HCT116 (cell line): ENCODE measurements around the gene HDGFL3. TPM values are rescaled to one million over a fixed set of nuclear protein-coding genes. Genes with fewer than 3 reads are reported as not detected.

Experiments
- ATAC-seq: fragments of 200-7000 bp; cut with Tn5 transposase; 2 replicates; pipeline ENCODE4 v1.9.1; 2020; ENCODE audit warnings: mild to moderate bottlenecking, moderate library complexity
- BruUV-seq: library from RNA; stranded (reverse); fragments of 400-500 nt; replicated peaks from 2 replicates; lab custom pipeline; 2021; lab: Mats Ljungman, UMichigan
- CTCF ChIA-PET: fragments of 300-600 bp; sonication (Branson Sonifier 250); formaldehyde crosslinking; loops from one replicate; lab custom pipeline; 2021; ENCODE audit warnings: antibody characterized with exemption; lab: Charles Lee
- POLR2A ChIA-PET: fragments of 300-600, 350-600 bp; sonication (Branson Sonifier 250); formaldehyde crosslinking; loops from one replicate; lab custom pipeline; 2021; ENCODE audit warnings: antibody characterized with exemption; lab: Charles Lee
- RAD21 ChIA-PET, 2 experiments: fragments of 300-600 bp; sonication (Branson Sonifier 250); formaldehyde crosslinking; loops; one replicate each; lab custom pipeline; 2023; ENCODE audit warnings: low total read pairs in 2 of 2; ENCODE audit not compliant: uncharacterized antibody in 2 of 2, unreplicated experiment in 2 of 2, low non-redundant PET in 1 of 2; lab: Charles Lee
- DNase-seq: peaks from one replicate; pipeline ENCODE4 v3.0.0-alpha.2; 2010; ENCODE audit warnings: low read depth, low spot score
- H2AFZ ChIP-seq: fragments of 200-600 bp; shearing (Covaris generic), sonication (generic); 2 replicates; pipeline ENCODE4 v1.6.1; 2017; ENCODE audit warnings: low read depth, mixed run types, mixed read lengths, antibody characterized with exemption, low read length; ENCODE audit not compliant: poor library complexity, severe bottlenecking
- H3K27ac ChIP-seq: 2 replicates; pipeline ENCODE4 v1.5.1; 2012; ENCODE audit warnings: low read depth, low read length
- H3K27me3 ChIP-seq: fragments of 200-600 bp; sonication (generic); 2 replicates; pipeline ENCODE4 v1.6.1; 2016; ENCODE audit warnings: mixed run types, low read length, mixed read lengths; ENCODE audit not compliant: insufficient read depth
- H3K36me3 ChIP-seq, 2 experiments: fragments of 200-500 bp in 1 of 2; fragments of 200-600 bp in 1 of 2; sonication (Bioruptor generic) in 1 of 2; sonication (generic) in 1 of 2; 2 replicates each; pipeline versions ENCODE4 v1.5.1 to v1.6.1; 2014 to 2016; ENCODE audit warnings: low read length in 2 of 2, inconsistent platforms in 1 of 2, mixed read lengths in 1 of 2, mixed run types in 1 of 2; ENCODE audit not compliant: insufficient read depth in 2 of 2, control insufficient read depth in 1 of 2
- H3K4me1 ChIP-seq, 2 experiments: fragments of 200-600 bp in 1 of 2; sonication (generic) in 1 of 2; 2 replicates each; pipeline versions ENCODE4 v1.5.1 to v1.6.1; 2012 to 2017; ENCODE audit warnings: low read length in 2 of 2, inconsistent platforms in 1 of 2, mild to moderate bottlenecking in 1 of 2, mixed read lengths in 1 of 2, mixed run types in 1 of 2, moderate library complexity in 1 of 2; ENCODE audit not compliant: insufficient read depth in 2 of 2, control insufficient read depth in 1 of 2
- H3K4me2 ChIP-seq: fragments of 200-600 bp; sonication (generic); 2 replicates; pipeline ENCODE4 v1.6.1; 2017; ENCODE audit warnings: mixed run types, low read length, mixed read lengths
- H3K4me3 ChIP-seq, 2 experiments: fragments of 200-600 bp in 1 of 2; sonication (generic) in 1 of 2; replicated peaks in 1 of 2; 2 replicates each; pipeline ENCODE4 v1.5.1; 2011 to 2016; ENCODE audit warnings: low read length in 2 of 2, control low read depth in 1 of 2, low read depth in 1 of 2, mild to moderate bottlenecking in 1 of 2, mixed read lengths in 1 of 2, mixed run types in 1 of 2
- H3K79me2 ChIP-seq: fragments of 200-600 bp; sonication (generic); 2 replicates; pipeline ENCODE4 v1.6.1; 2017; ENCODE audit warnings: mild to moderate bottlenecking, mixed run types, low read length, moderate library complexity, mixed read lengths; ENCODE audit not compliant: insufficient read depth
- H3K9ac ChIP-seq: fragments of 200-600 bp; sonication (generic); 2 replicates; pipeline ENCODE4 v1.6.1; 2016; ENCODE audit warnings: low read length, mixed read lengths
- H3K9me2 ChIP-seq: fragments of 200-600 bp; sonication (generic), shearing (Covaris generic); 2 replicates; pipeline ENCODE4 v1.6.1; 2017; ENCODE audit warnings: mixed run types, mild to moderate bottlenecking, moderate library complexity; ENCODE audit not compliant: insufficient read depth
- H3K9me3 ChIP-seq, 2 experiments: fragments of 200-500 bp in 1 of 2; fragments of 200-600 bp in 1 of 2; sonication (Bioruptor generic) in 1 of 2; sonication (generic) in 1 of 2; 2 replicates each; pipeline ENCODE4 v1.6.1; 2014 to 2017; ENCODE audit warnings: low read length in 2 of 2, mixed read lengths in 2 of 2, inconsistent platforms in 1 of 2, low read depth in 1 of 2, mild to moderate bottlenecking in 1 of 2, mixed run types in 1 of 2, moderate library complexity in 1 of 2; ENCODE audit not compliant: control insufficient read depth in 1 of 2, insufficient read depth in 1 of 2
- H4K20me1 ChIP-seq: fragments of 200-600 bp; sonication (generic), shearing (Covaris generic); 2 replicates; pipeline ENCODE4 v1.6.1; 2017; ENCODE audit warnings: mixed run types, mild to moderate bottlenecking, moderate library complexity; ENCODE audit not compliant: insufficient read depth
- ATF3 ChIP-seq: IDR thresholded peaks from 2 replicates; pipeline ENCODE4 v1.6.1; 2012
- CEBPB ChIP-seq: IDR thresholded peaks from 2 replicates; pipeline ENCODE4 v1.6.1; 2012; ENCODE audit warnings: low read depth
- CTCF ChIP-seq, 3 experiments: fragments of 200-600 bp in 1 of 3; sonication (generic) in 1 of 3; IDR thresholded peaks in 2 of 3; conservative IDR thresholded peaks in 1 of 3; 2 replicates each; pipeline ENCODE4 v1.5.1; 2012 to 2017; ENCODE audit warnings: low read depth in 2 of 3, low read length in 2 of 3, antibody characterized with exemption in 1 of 3, borderline replicate concordance in 1 of 3, control low read depth in 1 of 3, mild to moderate bottlenecking in 1 of 3, mixed read lengths in 1 of 3, mixed run types in 1 of 3, moderate library complexity in 1 of 3; ENCODE audit not compliant: insufficient read depth in 1 of 3
- EZH2 ChIP-seq: fragments of 200-600 bp; sonication (generic); IDR thresholded peaks from 2 replicates; pipeline ENCODE4 v1.6.1; 2017; ENCODE audit warnings: antibody characterized with exemption, mixed run types
- FOSL1 ChIP-seq: IDR thresholded peaks from 2 replicates; pipeline ENCODE4 v1.6.1; 2012; ENCODE audit warnings: low read depth
- JUND ChIP-seq: IDR thresholded peaks from 2 replicates; pipeline ENCODE4 v1.6.1; 2012
- MAX ChIP-seq: IDR thresholded peaks from 2 replicates; pipeline ENCODE4 v1.6.1; 2012
- POLR2A ChIP-seq: IDR thresholded peaks from 2 replicates; pipeline ENCODE4 v1.7.0; 2011; ENCODE audit warnings: borderline replicate concordance; ENCODE audit not compliant: insufficient read depth, insufficient read length; ENCODE audit errors: extremely low read depth
- POLR2AphosphoS5 ChIP-seq: IDR thresholded peaks from 2 replicates; pipeline ENCODE4 v1.6.1; 2011; ENCODE audit warnings: mild to moderate bottlenecking, low read depth, low read length, moderate library complexity
- RAD21 ChIP-seq: IDR thresholded peaks from 2 replicates; pipeline ENCODE4 v1.6.1; 2012; ENCODE audit warnings: low read depth, mild to moderate bottlenecking
- REST ChIP-seq: IDR thresholded peaks from 2 replicates; pipeline ENCODE4 v1.6.1; 2012; ENCODE audit warnings: low read depth
- SIN3A ChIP-seq: IDR thresholded peaks from 2 replicates; pipeline ENCODE4 v1.6.1; 2012; ENCODE audit warnings: low read depth
- SP1 ChIP-seq: IDR thresholded peaks from 2 replicates; pipeline ENCODE4 v1.6.1; 2012; ENCODE audit warnings: low read depth
- SRF ChIP-seq: IDR thresholded peaks from 2 replicates; pipeline ENCODE4 v1.6.1; 2012; ENCODE audit warnings: low read depth
- TCF7L2 ChIP-seq: IDR thresholded peaks from 2 replicates; pipeline ENCODE4 v1.7.0; 2011; ENCODE audit warnings: borderline replicate concordance, inconsistent platforms; ENCODE audit not compliant: insufficient read depth, insufficient read length; ENCODE audit errors: extremely low read depth
- YY1 ChIP-seq: IDR thresholded peaks from 2 replicates; pipeline ENCODE4 v1.6.1; 2011; ENCODE audit warnings: low read length, low read depth, moderate library complexity, mild to moderate bottlenecking; ENCODE audit not compliant: insufficient replicate concordance; ENCODE audit errors: extremely low read depth
- ZFX ChIP-seq: fragments of 450-650 bp; IDR thresholded peaks from 2 replicates; pipeline ENCODE4 v1.6.1; 2017
- ZNF274 ChIP-seq: fragments of 200-500 bp; sonication (Bioruptor generic); IDR thresholded peaks from 2 replicates; pipeline ENCODE4 v1.6.1; 2014; ENCODE audit warnings: mild to moderate bottlenecking, low read depth, low read length, inconsistent platforms
- intact Hi-C: fragments of 100-400 bp; cut with micrococcal nuclease; formaldehyde crosslinking; loops from 2 replicates; pipeline ENCODE4 v1.10.0; 2022
- total RNA-seq: library from RNA; stranded (reverse); gene quantifications from one replicate; pipeline ENCODE4 v1.2.1, GENCODE V29; 2021; ENCODE audit not compliant: unreplicated experiment

Gene HDGFL3
- total RNA-seq, 1 experiment from 2014 or later, result 0.64 TPM

- no peaks in the 10 kb centered on the region for H4K20me1 ChIP-seq
- no peaks in the 10 kb centered on the region for H3K36me3 ChIP-seq
- ChIA-PET POLR2A (no interaction called here), CTCF (no interaction called here), RAD21 (no interaction called here)
- DNase-seq (no peak), ATAC-seq (no peak)
- no peak overlapping the region for H3K27ac ChIP-seq
- H3K79me2 ChIP-seq, result no peaks in the 10 kb centered on the region
- H3K9ac ChIP-seq, result no peak overlapping the region
- H3K9me3 ChIP-seq, result peaks cover 0 to under 1% of the 10 kb centered on the region in 2 experiments; a peak in 1 of 4 replicates
- no peaks in the 10 kb centered on the region for H3K27me3 ChIP-seq
- no peaks in the 10 kb centered on the region for H3K4me1 ChIP-seq
- H3K4me3 ChIP-seq, result no peak overlapping the region
- no peak for TF ChIP-seq TCF7L2
- no peak for TF ChIP-seq REST
- TF ChIP-seq SRF, result no peak
- TF ChIP-seq CEBPB, result no peak
- no peak for TF ChIP-seq RAD21
- TF ChIP-seq ZFX, result no peak
- TF ChIP-seq EZH2, result no peak
- TF ChIP-seq POLR2A, result no peak
- TF ChIP-seq FOSL1, result no peak
- TF ChIP-seq ZNF274, result no peak
- no peak for TF ChIP-seq SP1
- TF ChIP-seq SIN3A, result no peak
- TF ChIP-seq JUND, result no peak
- TF ChIP-seq POLR2AphosphoS5, result no peak
- no peak for TF ChIP-seq MAX
- TF ChIP-seq ATF3, result no peak
- TF ChIP-seq YY1, result no peak
- TF ChIP-seq CTCF (IDR thresholded peaks at IDR 0.05 in 2 of 3, conservative IDR thresholded peaks at IDR 0.05 in 1 of 3; ENCODE audit: borderline replicate concordance in 1 of 3, insufficient read depth in 1 of 3, low read depth in 2 of 3, low read length in 2 of 3), result no peak
- TF ChIP-seq, all 23 proteins: peak for 0
- H2AFZ ChIP-seq, result no peak overlapping the region
- no peak overlapping the region for H3K4me2 ChIP-seq
- intact Hi-C loops, result no loop called here
- BruUV-seq, result no TSS peak
- no peaks in the 10 kb centered on the region for H3K9me2 ChIP-seq
These were observed 128.9 kb downstream of the HDGFL3 start for GRCh38 chr15:83078712-83079111.
